ENCODE measurements around the gene U2AF2.

DNA sequence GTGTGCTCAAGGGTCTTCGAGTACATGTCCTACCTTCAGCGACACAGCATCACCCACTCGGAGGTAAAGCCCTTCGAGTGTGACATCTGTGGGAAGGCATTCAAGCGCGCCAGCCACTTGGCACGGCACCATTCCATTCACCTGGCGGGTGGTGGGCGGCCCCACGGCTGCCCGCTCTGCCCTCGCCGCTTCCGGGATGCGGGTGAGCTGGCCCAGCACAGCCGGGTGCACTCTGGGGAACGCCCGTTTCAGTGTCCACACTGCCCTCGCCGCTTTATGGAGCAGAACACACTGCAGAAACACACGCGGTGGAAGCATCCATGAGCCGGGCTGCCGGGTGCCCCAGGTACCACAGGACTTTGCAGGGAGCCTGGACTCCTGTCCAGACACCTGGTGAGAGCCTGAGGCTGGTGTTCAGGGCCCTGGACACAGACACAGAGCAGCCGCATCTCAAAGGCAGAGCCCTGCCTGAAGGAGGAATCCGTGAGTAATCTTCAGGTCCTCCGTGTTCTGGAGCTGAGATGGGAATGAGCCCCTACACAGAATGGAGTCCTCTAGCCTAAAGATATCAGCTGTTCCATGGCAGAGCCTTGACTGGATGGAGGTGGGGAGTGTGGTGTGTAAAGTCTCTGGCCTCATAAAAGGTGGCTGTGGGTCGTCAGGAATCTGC lies 9.9 kb upstream of the U2AF2 start:
- no peak for TF ChIP-seq POLR2A (IDR thresholded peaks at IDR 0.05)
- no peak for TF ChIP-seq CTCF (IDR thresholded peaks at IDR 0.05)

Measured in esophagus squamous epithelium (tissue), 4 donors.